Activated CD8-positive, alpha-beta memory T cell treated with anti-CD3 and anti-CD28 coated beads for 1 hour (primary cell): ENCODE results near the gene DENND4C.
"Not testable (repeated sequence)": the region's sequence is repeated elsewhere in the genome, so short reads cannot be mapped to it uniquely, and the experiment has no call there.

Source experiments
- DNase-seq, 2 donors: peaks; one replicate each; pipeline ENCODE4 v3.0.0-alpha.2; 2020; ENCODE audit warnings: low read depth in 1 of 2; ENCODE audit errors: extremely low read depth in 1 of 2

DENND4C gene

GRCh38 chr9:19369107-19369506 lies 138.6 kb downstream of the DENND4C start:
- DNase-seq = no peak

- DNase-seq = no peak
Measured at GRCh38 chr9:19371942-19372341, 141.4 kb downstream of the DENND4C start.

GRCh38 chr9:19372567-19372966 lies 142.1 kb downstream of the DENND4C start:
- DNase-seq = no peak

- no peak for DNase-seq
Measured at GRCh38 chr9:19373527-19373926, 143.0 kb downstream of the DENND4C start.

GRCh38 chr9:19375538-19375937 lies 145.0 kb downstream of the DENND4C start:
- DNase-seq = no peak

GRCh38 chr9:19376931-19377330 lies 146.4 kb downstream of the DENND4C start:
- DNase-seq = no peak

- DNase-seq = no peak
Measured at GRCh38 chr9:19378164-19378563, 147.7 kb downstream of the DENND4C start.

- no peak for DNase-seq
Measured at GRCh38 chr9:19378647-19379046, 148.2 kb downstream of the DENND4C start.

GRCh38 chr9:19379283-19379682 lies 148.8 kb downstream of the DENND4C start:
- no peak for DNase-seq

- DNase-seq = peak in 1 of 2 donors; percentile 26
Measured at GRCh38 chr9:19379697-19380046, 149.2 kb downstream of the DENND4C start.

GRCh38 chr9:19380826-19381075 lies 150.3 kb downstream of the DENND4C start:
- no peak for DNase-seq

GRCh38 chr9:19381656-19382055 lies 151.2 kb downstream of the DENND4C start:
- no peak for DNase-seq

- not testable (repeated sequence) for DNase-seq
Measured at GRCh38 chr9:19385212-19385611, 154.7 kb downstream of the DENND4C start.

GRCh38 chr9:19385786-19386501 lies 155.5 kb downstream of the DENND4C start:
- DNase-seq = no peak

- no peak for DNase-seq
Measured at GRCh38 chr9:19386502-19387044, 156.1 kb downstream of the DENND4C start.

GRCh38 chr9:19387317-19387716 lies 156.8 kb downstream of the DENND4C start:
- DNase-seq = no peak

- DNase-seq = not testable (repeated sequence)
Measured at GRCh38 chr9:19389539-19389938, 159.0 kb downstream of the DENND4C start.

GRCh38 chr9:19397845-19398244 lies 167.4 kb downstream of the DENND4C start:
- DNase-seq = no peak

GRCh38 chr9:19403231-19403630 lies 172.7 kb downstream of the DENND4C start:
- not testable (repeated sequence) for DNase-seq

GRCh38 chr9:19404283-19405075 lies 174.0 kb downstream of the DENND4C start:
- no peak for DNase-seq

- DNase-seq = no peak
Measured at GRCh38 chr9:19405771-19406170, 175.3 kb downstream of the DENND4C start.

GRCh38 chr9:19408316-19408692 lies 177.8 kb downstream of the DENND4C start:
- no peak for DNase-seq
